K562 (cell line): ENCODE results near the gene KCNQ4. TPM values are rescaled to one million over a fixed set of nuclear protein-coding genes. Genes with fewer than 3 reads are reported as not detected.

ENCODE experiments used
- CBFA2T2 ChIP-seq: fragments of 450-650 bp; conservative IDR thresholded peaks from 2 replicates; pipeline ENCODE4 v1.6.1; 2017; ENCODE audit warnings: mild to moderate bottlenecking
- CBX3 ChIP-seq, 2 experiments: IDR thresholded peaks; 1 replicate in 1 of 2; 2 replicates in 1 of 2; pipeline ENCODE4 v1.6.1; 2012; ENCODE audit warnings: inconsistent platforms in 2 of 2, low read length in 2 of 2, borderline replicate concordance in 1 of 2, control low read depth in 1 of 2
- CREBBP ChIP-seq: IDR thresholded peaks from one replicate; pipeline ENCODE4 v1.6.1; 2012; ENCODE audit warnings: low read depth, mild to moderate bottlenecking, control low read depth, inconsistent platforms, low read length
- E2F8 ChIP-seq: fragments of 450-650 bp; IDR thresholded peaks from 2 replicates; pipeline ENCODE4 v1.7.1; 2018; ENCODE audit warnings: mild to moderate bottlenecking, low read depth; ENCODE audit not compliant: partially characterized antibody
- EWSR1 ChIP-seq: fragments of 450-650 bp; IDR thresholded peaks from 2 replicates; pipeline ENCODE4 v1.6.1; 2018; ENCODE audit warnings: borderline replicate concordance, mild to moderate bottlenecking, low read depth, moderate library complexity; ENCODE audit not compliant: partially characterized antibody
- GMEB1 ChIP-seq: fragments of 250-450 bp; sonication (Bioruptor Pico); IDR thresholded peaks from 2 replicates; pipeline ENCODE4 v1.4.0; 2020; ENCODE audit warnings: mild to moderate bottlenecking
- HDAC2 ChIP-seq: fragments of 450-650 bp; IDR thresholded peaks from 2 replicates; pipeline ENCODE4 v1.6.1; 2016; ENCODE audit warnings: mild to moderate bottlenecking
- MYC ChIP-seq, 2 experiments: fragments of 250-450 bp in 1 of 2; sonication (Bioruptor Pico) in 1 of 2; IDR thresholded peaks; 2 replicates each; pipeline versions ENCODE4 v1.5.1 to v1.6.1; 2012 to 2021; ENCODE audit warnings: low read depth in 2 of 2, borderline replicate concordance in 1 of 2, improper control_type of control experiment in 1 of 2, low read length in 1 of 2, mild to moderate bottlenecking in 1 of 2, moderate library complexity in 1 of 2
- NCOA1 ChIP-seq: fragments of 450-650 bp; IDR thresholded peaks from 2 replicates; pipeline ENCODE4 v1.6.1; 2016; ENCODE audit warnings: low read depth
- SAFB ChIP-seq: fragments of 200-400 bp; formaldehyde crosslinking; IDR thresholded peaks from 2 replicates; pipeline ENCODE4 v1.6.1; 2017; ENCODE audit warnings: low read depth, low read length, borderline replicate concordance
- TRIM24 ChIP-seq, 2 experiments: fragments of 450-650 bp; IDR thresholded peaks; 2 replicates each; pipeline ENCODE4 v1.6.1; 2016
- ZKSCAN3 ChIP-seq: fragments of 250-450 bp; sonication (Bioruptor Pico); IDR thresholded peaks from 2 replicates; pipeline ENCODE4 v1.4.0; 2020
- ZNF830 ChIP-seq: fragments of 250-450 bp; sonication (Bioruptor Pico); IDR thresholded peaks from 2 replicates; pipeline ENCODE4 v1.5.0; 2021; ENCODE audit warnings: mild to moderate bottlenecking
- polyA plus RNA-seq, 8 experiments: library from polyadenylated mRNA; depleted of rRNA in 4 of 8; stranded (reverse) in 5 of 8; unstranded in 3 of 8; fragments of >200 nt; fragmentation: Nextera tagmentation in 2 of 8; fragmentation: Illumina TruSeq in 1 of 8; extraction: Ambion mirVana in 2 of 8; extraction: Trizol in 1 of 8; gene quantifications; 2 replicates each; pipeline versions ENCODE4 v1.2.1 to v1.2.3, GENCODE V29; 2011 to 2014; ENCODE audit warnings: inconsistent platforms in 1 of 8, missing spikeins in 1 of 8
- total RNA-seq, 7 experiments: library from RNA; depleted of rRNA in 6 of 7; stranded (reverse); fragments of >200 nt in 6 of 7; fragmentation: Illumina TruSeq in 2 of 7; extraction: Trizol in 2 of 7; gene quantifications; 2 replicates each; pipeline versions ENCODE4 v1.2.1 to v1.2.3, GENCODE V29; 2011 to 2021; ENCODE audit warnings: low replicate concordance in 1 of 7
- TF ChIP-seq, protein P1 (sequence below): sonication (generic); formaldehyde crosslinking; IDR thresholded peaks from 2 replicates; pipeline ENCODE4 v1.8.0; 2023; ENCODE audit warnings: mild to moderate bottlenecking, missing genetic modification reagents
- TF ChIP-seq, protein P2 (sequence below): fragments of 250-450 bp; sonication (Bioruptor Pico); IDR thresholded peaks from 2 replicates; pipeline ENCODE4 v1.4.0; 2020; ENCODE audit warnings: mild to moderate bottlenecking, moderate library complexity

KCNQ4 gene
- total and polyA plus RNA-seq, 9 of the 15 experiments (the other 6 are each of a cell fraction or from before 2014, with no cell fraction given): 0.07 to 4.1 (median 0.79) TPM

DNA sequence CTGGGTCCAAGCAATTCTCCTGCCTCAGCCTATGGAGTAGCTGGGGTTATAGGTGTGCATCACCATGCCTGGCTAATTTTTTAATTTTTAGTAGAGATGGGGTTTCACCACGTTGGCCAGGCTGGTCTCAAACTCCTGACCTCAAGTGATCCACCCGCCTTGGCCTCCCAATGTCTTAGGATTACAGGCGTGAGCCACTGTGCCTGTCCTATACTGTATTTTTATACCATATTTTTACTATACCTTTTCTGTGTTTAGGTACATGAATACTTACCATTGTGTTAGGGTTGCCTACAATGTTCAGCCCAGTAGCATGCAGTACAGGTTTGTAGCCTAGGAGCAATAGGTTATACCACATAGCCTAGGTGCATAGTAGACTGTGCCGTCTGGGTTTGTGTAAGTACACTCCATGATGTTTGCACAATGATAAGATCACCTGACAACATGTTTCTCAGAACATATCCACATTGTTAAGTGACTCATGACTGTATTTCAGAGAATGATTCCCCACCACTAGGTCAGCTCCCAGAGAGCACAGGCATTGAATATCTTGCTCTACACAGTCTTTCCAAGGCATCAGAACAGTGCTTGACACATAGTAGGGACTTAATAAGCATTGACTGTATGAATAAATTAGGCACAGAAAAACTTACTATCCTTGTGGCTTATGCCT is 84.6 kb downstream of the KCNQ4 start (continued):
- TF ChIP-seq EWSR1 (no peak), TRIM24 (IDR thresholded peaks at IDR 0.05) (peak in 1 of 2 experiments; percentile 75; a peak in 1 of 4 replicates), HDAC2 (peak; percentile 63; the same call in 1 of the 2 replicates), CBFA2T2 (peak; percentile 49; the same call in 1 of the 2 replicates), ZNF830 (CRISPR knock-in tag) (no peak), NCOA1 (no peak), GMEB1 (CRISPR knock-in tag) (no peak), MYC (IDR thresholded peaks at IDR 0.05; ENCODE audit: low read depth, low read length) (peak; percentile 57; the same call in 1 of the 2 replicates), MYC (CRISPR knock-in tag; IDR thresholded peaks at IDR 0.05; ENCODE audit: borderline replicate concordance, low read depth) (no peak), CBX3 (IDR thresholded peaks at IDR 0.05; ENCODE audit: borderline replicate concordance in 1 of 2, low read length in 2 of 2) (peak in 1 of 2 experiments; percentile 79; a peak in 1 of 3 replicates), E2F8 (no peak), SAFB (no peak), ZKSCAN3 (CRISPR knock-in tag) (no peak), CREBBP (no peak)
- TF ChIP-seq, protein P1, sequence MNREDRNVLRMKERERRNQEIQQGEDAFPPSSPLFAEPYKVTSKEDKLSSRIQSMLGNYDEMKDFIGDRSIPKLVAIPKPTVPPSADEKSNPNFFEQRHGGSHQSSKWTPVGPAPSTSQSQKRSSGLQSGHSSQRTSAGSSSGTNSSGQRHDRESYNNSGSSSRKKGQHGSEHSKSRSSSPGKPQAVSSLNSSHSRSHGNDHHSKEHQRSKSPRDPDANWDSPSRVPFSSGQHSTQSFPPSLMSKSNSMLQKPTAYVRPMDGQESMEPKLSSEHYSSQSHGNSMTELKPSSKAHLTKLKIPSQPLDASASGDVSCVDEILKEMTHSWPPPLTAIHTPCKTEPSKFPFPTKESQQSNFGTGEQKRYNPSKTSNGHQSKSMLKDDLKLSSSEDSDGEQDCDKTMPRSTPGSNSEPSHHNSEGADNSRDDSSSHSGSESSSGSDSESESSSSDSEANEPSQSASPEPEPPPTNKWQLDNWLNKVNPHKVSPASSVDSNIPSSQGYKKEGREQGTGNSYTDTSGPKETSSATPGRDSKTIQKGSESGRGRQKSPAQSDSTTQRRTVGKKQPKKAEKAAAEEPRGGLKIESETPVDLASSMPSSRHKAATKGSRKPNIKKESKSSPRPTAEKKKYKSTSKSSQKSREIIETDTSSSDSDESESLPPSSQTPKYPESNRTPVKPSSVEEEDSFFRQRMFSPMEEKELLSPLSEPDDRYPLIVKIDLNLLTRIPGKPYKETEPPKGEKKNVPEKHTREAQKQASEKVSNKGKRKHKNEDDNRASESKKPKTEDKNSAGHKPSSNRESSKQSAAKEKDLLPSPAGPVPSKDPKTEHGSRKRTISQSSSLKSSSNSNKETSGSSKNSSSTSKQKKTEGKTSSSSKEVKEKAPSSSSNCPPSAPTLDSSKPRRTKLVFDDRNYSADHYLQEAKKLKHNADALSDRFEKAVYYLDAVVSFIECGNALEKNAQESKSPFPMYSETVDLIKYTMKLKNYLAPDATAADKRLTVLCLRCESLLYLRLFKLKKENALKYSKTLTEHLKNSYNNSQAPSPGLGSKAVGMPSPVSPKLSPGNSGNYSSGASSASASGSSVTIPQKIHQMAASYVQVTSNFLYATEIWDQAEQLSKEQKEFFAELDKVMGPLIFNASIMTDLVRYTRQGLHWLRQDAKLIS (CRISPR knock-in tag): no peak
- TF ChIP-seq, protein P2, sequence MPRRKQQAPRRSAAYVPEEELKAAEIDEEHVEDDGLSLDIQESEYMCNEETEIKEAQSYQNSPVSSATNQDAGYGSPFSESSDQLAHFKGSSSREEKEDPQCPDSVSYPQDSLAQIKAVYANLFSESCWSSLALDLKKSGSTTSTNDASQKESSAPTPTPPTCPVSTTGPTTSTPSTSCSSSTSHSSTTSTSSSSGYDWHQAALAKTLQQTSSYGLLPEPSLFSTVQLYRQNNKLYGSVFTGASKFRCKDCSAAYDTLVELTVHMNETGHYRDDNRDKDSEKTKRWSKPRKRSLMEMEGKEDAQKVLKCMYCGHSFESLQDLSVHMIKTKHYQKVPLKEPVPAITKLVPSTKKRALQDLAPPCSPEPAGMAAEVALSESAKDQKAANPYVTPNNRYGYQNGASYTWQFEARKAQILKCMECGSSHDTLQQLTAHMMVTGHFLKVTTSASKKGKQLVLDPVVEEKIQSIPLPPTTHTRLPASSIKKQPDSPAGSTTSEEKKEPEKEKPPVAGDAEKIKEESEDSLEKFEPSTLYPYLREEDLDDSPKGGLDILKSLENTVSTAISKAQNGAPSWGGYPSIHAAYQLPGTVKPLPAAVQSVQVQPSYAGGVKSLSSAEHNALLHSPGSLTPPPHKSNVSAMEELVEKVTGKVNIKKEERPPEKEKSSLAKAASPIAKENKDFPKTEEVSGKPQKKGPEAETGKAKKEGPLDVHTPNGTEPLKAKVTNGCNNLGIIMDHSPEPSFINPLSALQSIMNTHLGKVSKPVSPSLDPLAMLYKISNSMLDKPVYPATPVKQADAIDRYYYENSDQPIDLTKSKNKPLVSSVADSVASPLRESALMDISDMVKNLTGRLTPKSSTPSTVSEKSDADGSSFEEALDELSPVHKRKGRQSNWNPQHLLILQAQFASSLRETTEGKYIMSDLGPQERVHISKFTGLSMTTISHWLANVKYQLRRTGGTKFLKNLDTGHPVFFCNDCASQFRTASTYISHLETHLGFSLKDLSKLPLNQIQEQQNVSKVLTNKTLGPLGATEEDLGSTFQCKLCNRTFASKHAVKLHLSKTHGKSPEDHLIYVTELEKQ (CRISPR knock-in tag): peak; percentile 39; the same call in 1 of the 2 replicates
